ENCODE measurements around the gene PCGF3.
A peak's percentile ranks its signal among the peaks of the same experiment; 100 is the strongest.
"Not testable (repeated sequence)": the region's sequence is repeated elsewhere in the genome, so short reads cannot be mapped to it uniquely, and the experiment has no call there.

PCGF3 gene

GRCh38 chr4:683247-683897 lies 22.3 kb upstream of the PCGF3 start:
- no peak for DNase-seq (ENCODE audit: low read depth)

GRCh38 chr4:683982-684622 lies 21.5 kb upstream of the PCGF3 start:
- DNase-seq (ENCODE audit: low read depth): no peak

- DNase-seq (ENCODE audit: low read depth): no peak
Measured at GRCh38 chr4:684623-685327, 20.9 kb upstream of the PCGF3 start.

- no peak for DNase-seq (ENCODE audit: low read depth)
Measured at GRCh38 chr4:685679-686412, 19.8 kb upstream of the PCGF3 start.

GRCh38 chr4:686413-687040 lies 19.1 kb upstream of the PCGF3 start:
- DNase-seq (ENCODE audit: low read depth): no peak

- peak; percentile 68 for DNase-seq (ENCODE audit: low read depth)
Measured at GRCh38 chr4:687048-687970, 18.3 kb upstream of the PCGF3 start.

GRCh38 chr4:687971-688853 lies 17.4 kb upstream of the PCGF3 start:
- DNase-seq (ENCODE audit: low read depth): no peak

- no peak for DNase-seq (ENCODE audit: low read depth)
Measured at GRCh38 chr4:688854-689681, 16.6 kb upstream of the PCGF3 start, which contains the start of gene SLC49A3. Gene SLC49A3 (minus strand): TSS chr4:689151. CDS start chr4:689127, 24 bp downstream.

GRCh38 chr4:689723-690122 lies 15.9 kb upstream of the PCGF3 start:
- DNase-seq (ENCODE audit: low read depth): no peak

- no peak for DNase-seq (ENCODE audit: low read depth)
Measured at GRCh38 chr4:692771-693554, 12.7 kb upstream of the PCGF3 start.

- DNase-seq (ENCODE audit: low read depth): not testable (repeated sequence)
Measured at GRCh38 chr4:694341-694940, 11.2 kb upstream of the PCGF3 start.

- DNase-seq (ENCODE audit: low read depth): no peak
Measured at GRCh38 chr4:699816-700580, 5.6 kb upstream of the PCGF3 start.

- no peak for DNase-seq (ENCODE audit: low read depth)
Measured at GRCh38 chr4:700587-701264, 4.9 kb upstream of the PCGF3 start.

- DNase-seq (ENCODE audit: low read depth): no peak
Measured at GRCh38 chr4:702618-703048, 3.0 kb upstream of the PCGF3 start.

- no peak for DNase-seq (ENCODE audit: low read depth)
Measured at GRCh38 chr4:703336-704197, 2.1 kb upstream of the PCGF3 start.
